Chondrocyte (in vitro differentiated cells): ENCODE measurements around the gene ALDOC. TPM values are rescaled to one million over a fixed set of nuclear protein-coding genes. Genes with fewer than 3 reads are reported as not detected.

Experiments used
- DNase-seq: peaks from one replicate; pipeline ENCODE4 v3.0.0; 2021; ENCODE audit warnings: mixed read lengths, low spot score
- H3K27ac Mint-ChIP-seq: one replicate; pipeline ENCODE4 v1.8.0; 2021; ENCODE audit warnings: mild to moderate bottlenecking, moderate library complexity, mixed read lengths; ENCODE audit not compliant: unreplicated experiment
- H3K27me3 Mint-ChIP-seq: 2 replicates; pipeline ENCODE4 v1.8.0; 2021; ENCODE audit warnings: low read depth, mixed read lengths
- H3K36me3 Mint-ChIP-seq: 2 replicates; pipeline ENCODE4 v1.8.0; 2021; ENCODE audit warnings: low read depth, mixed read lengths
- H3K4me1 Mint-ChIP-seq: 2 replicates; pipeline ENCODE4 v1.8.0; 2021; ENCODE audit warnings: low read depth, mild to moderate bottlenecking, mixed read lengths
- H3K4me3 Mint-ChIP-seq: one replicate; pipeline ENCODE4 v1.8.0; 2021; ENCODE audit warnings: mild to moderate bottlenecking, moderate library complexity, mixed read lengths; ENCODE audit not compliant: unreplicated experiment
- H3K9me3 Mint-ChIP-seq: 2 replicates; pipeline ENCODE4 v1.8.0; 2021; ENCODE audit warnings: low read depth, mixed read lengths
- CTCF ChIP-seq: fragments of 200-600 bp; sonication (generic); IDR thresholded peaks from 2 replicates; pipeline ENCODE4 v1.5.0; 2021; ENCODE audit warnings: antibody characterized with exemption, mild to moderate bottlenecking, moderate library complexity
- total RNA-seq: library from RNA; stranded (reverse); gene quantifications from 3 replicates; pipeline ENCODE4 v1.2.1, GENCODE V29; 2021

Gene ALDOC
- total RNA-seq, 1 donor from 2014 or later: 9.5 TPM

GRCh38 chr17:28572259-28573039 lies 4.2 kb downstream of the ALDOC start:
- peak overlapping the region; percentile 84 for H3K4me3 Mint-ChIP-seq
- no peak overlapping the region for H3K27ac Mint-ChIP-seq
- peak; percentile 34 for DNase-seq
- no peaks in the 10 kb centered on the region for H3K27me3 Mint-ChIP-seq
- no peak for TF ChIP-seq CTCF
- H3K36me3 Mint-ChIP-seq: peaks cover 3% of the 10 kb centered on the region
- H3K4me1 Mint-ChIP-seq: peaks cover 29% of the 10 kb centered on the region
- no peaks in the 10 kb centered on the region for H3K9me3 Mint-ChIP-seq

- Mint-ChIP-seq H3K9me3 (no peaks in the 10 kb centered on the region), H3K4me3 (peak within 1 kb of the TSS; percentile 84), H3K27me3 (no peaks in the 10 kb centered on the region)
Measured at GRCh38 chr17:28571361-28572122, 5.2 kb downstream of the ALDOC start, which contains the start of gene PIGS. Gene PIGS, minus strand, starts transcription at chr17:28571524. Its CDS starts 28 bp downstream, at chr17:28571496.

GRCh38 chr17:28570716-28571360 lies 5.9 kb downstream of the ALDOC start:
- peak; percentile 86 for DNase-seq
- TF ChIP-seq CTCF: no peak
- Mint-ChIP-seq H3K27ac (peak overlapping the region; percentile 74), H3K4me1 (peaks cover 29% of the 10 kb centered on the region), H3K9me3 (no peaks in the 10 kb centered on the region), H3K4me3 (peak overlapping the region; percentile 84), H3K36me3 (peaks cover 4% of the 10 kb centered on the region), H3K27me3 (no peaks in the 10 kb centered on the region)

More at GRCh38 chr17:28571361-28572122, 5.2 kb downstream of the ALDOC start, which contains the start of gene PIGS:
- Mint-ChIP-seq H3K36me3 (peaks cover 4% of the 10 kb centered on the region), H3K4me1 (peaks cover 29% of the 10 kb centered on the region), H3K27ac (peak within 1 kb of the TSS; percentile 74)
- peak; percentile 98 for DNase-seq
- no peak for TF ChIP-seq CTCF

GRCh38 chr17:28569446-28569845 lies 7.2 kb downstream of the ALDOC start:
- TF ChIP-seq CTCF: no peak
- no peak overlapping the region for H3K4me3 Mint-ChIP-seq
- peaks cover 4% of the 10 kb centered on the region for H3K36me3 Mint-ChIP-seq
- no peaks in the 10 kb centered on the region for H3K9me3 Mint-ChIP-seq
- H3K27me3 Mint-ChIP-seq: no peaks in the 10 kb centered on the region
- H3K27ac Mint-ChIP-seq: no peak overlapping the region
- peaks cover 29% of the 10 kb centered on the region for H3K4me1 Mint-ChIP-seq
- DNase-seq: no peak

GRCh38 chr17:28567604-28568003 lies 9.1 kb downstream of the ALDOC start:
- peaks cover 4% of the 10 kb centered on the region for H3K36me3 Mint-ChIP-seq
- H3K27me3 Mint-ChIP-seq: no peaks in the 10 kb centered on the region
- peaks cover 35% of the 10 kb centered on the region for H3K4me1 Mint-ChIP-seq
- no peaks in the 10 kb centered on the region for H3K9me3 Mint-ChIP-seq
- no peak overlapping the region for H3K4me3 Mint-ChIP-seq
- TF ChIP-seq CTCF: no peak
- DNase-seq: no peak
- H3K27ac Mint-ChIP-seq: no peak overlapping the region
